Heart right ventricle (tissue), 16 donors: ENCODE results near the gene LIM2. TPM values are rescaled to one million over a fixed set of nuclear protein-coding genes. Genes with fewer than 3 reads are reported as not detected.
A peak's percentile ranks its signal among the peaks of the same experiment; 100 is the strongest.

ENCODE experiments used
- ATAC-seq, 8 donors: fragments of 200-7000 bp; cut with Tn5 transposase; one replicate each; pipeline ENCODE4 v1.9.1; 2020; ENCODE audit warnings: mild to moderate bottlenecking in 8 of 8, moderate library complexity in 8 of 8, moderate number of reproducible peaks in 1 of 8
- DNase-seq, 2 donors: peaks; one replicate each; pipeline ENCODE4 v3.0.0-alpha.2; 2020
- H3K27ac ChIP-seq, 10 donors: fragments of 200-600 bp; sonication (generic) in 2 of 10; one replicate each; pipeline versions ENCODE4 v1.5.0 to v1.8.0; 2020 to 2022; ENCODE audit warnings: mild to moderate bottlenecking in 3 of 10
- H3K27me3 ChIP-seq, 7 donors: fragments of 200-600 bp; one replicate each; pipeline ENCODE4 v1.8.0; 2021 to 2022; ENCODE audit warnings: mild to moderate bottlenecking in 2 of 7
- H3K36me3 ChIP-seq, 9 donors: fragments of 200-600 bp; sonication (generic) in 1 of 9; one replicate each; pipeline versions ENCODE4 v1.5.0 to v1.8.0; 2020 to 2022; ENCODE audit warnings: mild to moderate bottlenecking in 2 of 9
- H3K4me1 ChIP-seq, 9 donors: fragments of 200-600 bp; sonication (generic) in 1 of 9; one replicate each; pipeline versions ENCODE4 v1.5.0 to v1.8.0; 2020 to 2022; ENCODE audit warnings: mild to moderate bottlenecking in 4 of 9
- H3K4me3 ChIP-seq, 10 donors: fragments of 200-600 bp; sonication (generic) in 2 of 10; one replicate each; pipeline versions ENCODE4 v1.5.0 to v1.8.0; 2020 to 2022; ENCODE audit warnings: mild to moderate bottlenecking in 7 of 10, moderate library complexity in 2 of 10
- H3K9me3 ChIP-seq, 11 donors: fragments of 200-600 bp in 10 of 11; sonication (generic) in 2 of 11; one replicate each; pipeline versions ENCODE4 v1.5.0 to v1.8.0; 2013 to 2022; ENCODE audit warnings: mild to moderate bottlenecking in 2 of 11, control low read depth in 1 of 11, moderate library complexity in 1 of 11
- CTCF ChIP-seq, 9 donors: fragments of 200-600 bp; sonication (generic) in 2 of 9; IDR thresholded peaks; one replicate each; pipeline versions ENCODE4 v1.5.0 to v1.8.0; 2021 to 2022; ENCODE audit warnings: antibody characterized with exemption in 9 of 9, mild to moderate bottlenecking in 5 of 9, moderate library complexity in 1 of 9
- whole genome bisulfite sequencing, 2 donors: extraction: QIAGEN DNeasy Blood & Tissue Kit; methylation state at CpG; one replicate each; pipeline ENCODE4 v1.1.7; 2013; ENCODE audit warnings: inconsistent platforms in 1 of 2; 5-methylcytosine and 5-hydroxymethylcytosine counted together
- intact Hi-C, 10 donors: fragments of 100-400 bp; cut with DNase I; formaldehyde crosslinking; loops; one replicate each; pipeline versions ENCODE4 v1.11.1 to v1.14.2; 2022
- long read RNA-seq, 3 donors: library from polyadenylated mRNA; unstranded; transcript quantifications; one replicate each; pipeline ENCODE4 v2.0.0, GENCODE V29; 2020 to 2021
- polyA plus RNA-seq, 2 donors: library from polyadenylated mRNA; stranded (reverse); fragments of 200-250 nt; gene quantifications; one replicate each; pipeline ENCODE4 v1.2.3, GENCODE V29; 2013
- total RNA-seq, 10 donors: library from RNA; stranded (reverse); fragmentation: NEBNext Ultra II Directional in 3 of 10; extraction: Animal tissue kit (Norgen Biotek cat#: 25700) in 3 of 10; gene quantifications; one replicate each; pipeline versions ENCODE4 v1.2.1 to v1.2.4, GENCODE V29; 2021 to 2023
- donor health status: Arrhythmogenic right ventricular cardiomyopathy.
- donor health status: ischemic (EF 13 %, LVEDD 7.1; RV severe dilation, severe dysfunction).
- donor health status: healthy with polysubstance abuse.
- donor health status: DM: no; HTN: yes; CAD: no.
- donor health status: DM: no; HTN: no; CAD: no.
- donor health status: ischemic (EF 25% LVEDD 6.9; RV normal size, moderate dysfunction).
- donor health status: ischemic (EF 25% LVEDD 5.7; RV mildly dilated, moderate dysfunction).
- donor health status: healthy.
- donor health status: DM: yes; HTN: yes; CAD: no.
- donor health status: Ischemic cardiomyopathy.
- donor health status: ischemic (EF 35%, LVEDD 5.7; RV mildly dilated, moderate dysfunction).
- donor health status: nonischemic (EF 11% LVEDD 7.7; RV severe dilation, severe dysfunction).
- donor health status: DM: yes; HTN: yes; CAD: no.
- donor health status: PGD.
- donor health status: ischemic (EF 29% LVEDD 5.4; RV normal size, mild dysfunction).
- donor health status: nonischemic (EF 23%, LVEDD 6.1; RV moderate dilation, normal function).

Gene LIM2
- total RNA-seq (not detected), polyA plus RNA-seq (not detected)
- long read RNA-seq, donor 1 = 0 reads
- long read RNA-seq, donor 2 = 0 reads
- long read RNA-seq, donor 3 = 0 reads

DNA sequence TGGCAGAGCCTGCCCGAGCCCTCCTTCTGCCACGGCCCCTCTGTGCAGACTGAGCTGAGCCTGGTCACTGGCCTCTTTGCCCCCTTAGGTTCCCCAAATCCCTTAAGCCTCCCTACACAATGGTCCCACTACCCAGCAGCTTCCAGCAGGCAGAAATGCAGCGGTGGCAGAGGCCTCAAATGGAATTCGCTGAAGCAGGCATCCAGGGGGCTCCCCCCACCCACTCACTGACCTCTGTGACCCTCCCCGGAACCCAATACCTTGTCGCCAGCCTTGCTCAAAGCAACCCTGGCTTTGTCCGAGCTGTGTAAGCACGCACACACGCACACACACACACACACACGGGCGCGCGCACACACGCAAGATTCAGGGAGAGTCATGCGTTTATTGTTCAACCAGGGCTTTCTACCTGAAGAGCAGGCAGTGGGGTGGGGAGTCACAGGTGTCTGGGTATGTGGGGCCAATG is at the start of gene LIM2:
LIM2 (minus strand) TSS at position 51 of the 466 bp plus-strand sequence. CDS start 531 bp downstream, outside the sequence.
- no peak for TF ChIP-seq CTCF (IDR thresholded peaks at IDR 0.05)
- intact Hi-C loops = no loop called here
- no peak for ATAC-seq
- Histone ChIP-seq H3K27ac (peak within 1 kb of the TSS in 1 of 10 donors; percentile 58), H3K9me3 (no peaks in the 10 kb centered on the region), H3K4me1 (no peaks in the 10 kb centered on the region), H3K36me3 (no peaks in the 10 kb centered on the region), H3K27me3 (peaks cover 0 to 9% (median 0%) of the 10 kb centered on the region in 7 donors), H3K4me3 (peak within 1 kb of the TSS in 1 of 10 donors; percentile 22)
- WGBS, 2 donors = 85 to 88% methylated on average over 14 to 15 of the region's 15 CpGs
- DNase-seq = no peak

GRCh38 chr19:51434456-51434855 is 46.7 kb upstream of the LIM2 start:
- no peaks in the 10 kb centered on the region for H3K9me3 ChIP-seq
- intact Hi-C loops = no loop called here
- H3K4me3 ChIP-seq = no peak overlapping the region
- peaks cover 0 to 55% (median 36%) of the 10 kb centered on the region in 7 donors for H3K27me3 ChIP-seq
- DNase-seq (no peak), ATAC-seq (no peak)
- H3K36me3 ChIP-seq = no peaks in the 10 kb centered on the region
- H3K4me1 ChIP-seq = peaks cover 0 to 34% (median 0%) of the 10 kb centered on the region in 9 donors
- TF ChIP-seq CTCF (IDR thresholded peaks at IDR 0.05) = no peak
- WGBS, 2 donors = 65 to 75% methylated on average over 1 of the region's 1 CpG
- no peak overlapping the region for H3K27ac ChIP-seq

DNA sequence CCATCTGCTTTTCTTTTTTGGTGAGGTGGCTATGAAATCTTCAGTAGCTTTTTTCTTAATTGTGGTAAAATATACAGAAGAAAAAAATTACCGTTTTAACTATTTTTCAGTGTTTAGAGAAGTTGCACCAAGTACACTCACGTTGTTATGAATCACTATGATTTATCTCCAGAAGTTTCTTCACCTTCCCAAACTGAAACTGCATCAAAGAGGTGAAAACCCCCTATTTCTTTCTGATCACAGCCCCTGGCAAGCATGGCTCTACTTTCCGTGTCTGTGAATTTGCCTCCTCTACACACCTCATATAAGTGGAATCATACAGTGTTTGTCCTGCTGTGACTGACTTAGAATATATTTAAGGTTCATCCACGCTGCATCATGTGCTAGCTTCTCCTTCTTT is 45.3 kb upstream of the LIM2 start:
- H3K4me3 ChIP-seq = no peak overlapping the region
- WGBS, 2 donors = 50 to 63% methylated on average over 4 of the region's 4 CpGs
- ATAC-seq = no peak
- H3K27ac ChIP-seq = no peak overlapping the region
- DNase-seq = no peak
- peaks cover 0 to 41% (median 23%) of the 10 kb centered on the region in 7 donors for H3K27me3 ChIP-seq
- no peaks in the 10 kb centered on the region for H3K36me3 ChIP-seq
- TF ChIP-seq CTCF (IDR thresholded peaks at IDR 0.05) = no peak
- intact Hi-C loops = no loop called here
- H3K9me3 ChIP-seq = peaks cover 0 to 3% (median 0%) of the 10 kb centered on the region in 11 donors
- H3K4me1 ChIP-seq = peaks cover 0 to 29% (median 0%) of the 10 kb centered on the region in 9 donors

DNA sequence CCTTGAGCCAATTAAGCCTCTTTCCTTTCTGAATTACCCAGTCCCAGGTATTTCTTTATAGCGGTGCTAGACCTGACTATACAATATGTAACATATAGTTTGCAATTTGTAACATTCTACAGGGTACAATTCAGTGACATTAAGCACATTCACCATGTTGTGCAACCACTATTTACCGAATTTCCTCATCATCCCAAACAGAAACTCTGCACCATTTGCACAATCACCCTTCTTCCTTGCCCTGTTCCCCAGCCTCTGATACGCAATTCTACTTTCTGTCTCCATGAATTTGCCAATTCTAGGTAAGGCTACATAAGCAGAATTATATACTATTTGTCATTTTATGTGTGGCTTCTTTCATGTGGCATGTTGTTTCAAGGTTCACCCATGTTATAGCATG is 43.4 kb upstream of the LIM2 start:
- Histone ChIP-seq H3K36me3 (no peaks in the 10 kb centered on the region), H3K27ac (peak overlapping the region in 1 of 10 donors; percentile 76), H3K9me3 (peaks cover 0 to 3% (median 0%) of the 10 kb centered on the region in 11 donors), H3K4me1 (peaks cover 0 to 35% (median 0%) of the 10 kb centered on the region in 9 donors), H3K27me3 (peaks cover 0 to 24% (median 11%) of the 10 kb centered on the region in 7 donors), H3K4me3 (no peak overlapping the region)
- no peak for TF ChIP-seq CTCF (IDR thresholded peaks at IDR 0.05)
- 52 to 56% methylated on average over 3 of the region's 3 CpGs for WGBS, 2 donors
- peak in 1 of 8 donors; percentile 37 for ATAC-seq
- intact Hi-C loops = no loop called here
- DNase-seq = no peak
